Measurements from ENCODE around the gene PTPRK.

PTPRK gene

DNA sequence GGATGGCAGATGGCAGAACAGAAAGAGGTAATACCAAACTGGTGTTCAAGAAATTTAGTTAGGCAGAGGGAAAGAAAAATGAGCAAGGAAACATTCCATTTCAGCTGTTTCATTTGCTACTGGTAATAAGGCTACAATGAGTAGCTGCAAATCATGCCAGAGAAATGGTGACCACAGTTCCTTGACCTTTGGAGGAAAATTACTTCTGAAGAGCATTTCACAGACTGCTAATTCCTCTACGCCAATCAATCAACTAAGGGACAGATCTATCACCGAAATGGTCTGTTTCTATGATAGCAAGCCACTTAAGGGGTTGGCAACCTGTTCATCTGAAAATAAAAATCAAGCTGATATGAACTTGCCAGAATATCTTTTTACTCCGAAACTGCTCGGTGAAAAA, 119.5 kb downstream of the PTPRK start:
- TF ChIP-seq, protein P1, sequence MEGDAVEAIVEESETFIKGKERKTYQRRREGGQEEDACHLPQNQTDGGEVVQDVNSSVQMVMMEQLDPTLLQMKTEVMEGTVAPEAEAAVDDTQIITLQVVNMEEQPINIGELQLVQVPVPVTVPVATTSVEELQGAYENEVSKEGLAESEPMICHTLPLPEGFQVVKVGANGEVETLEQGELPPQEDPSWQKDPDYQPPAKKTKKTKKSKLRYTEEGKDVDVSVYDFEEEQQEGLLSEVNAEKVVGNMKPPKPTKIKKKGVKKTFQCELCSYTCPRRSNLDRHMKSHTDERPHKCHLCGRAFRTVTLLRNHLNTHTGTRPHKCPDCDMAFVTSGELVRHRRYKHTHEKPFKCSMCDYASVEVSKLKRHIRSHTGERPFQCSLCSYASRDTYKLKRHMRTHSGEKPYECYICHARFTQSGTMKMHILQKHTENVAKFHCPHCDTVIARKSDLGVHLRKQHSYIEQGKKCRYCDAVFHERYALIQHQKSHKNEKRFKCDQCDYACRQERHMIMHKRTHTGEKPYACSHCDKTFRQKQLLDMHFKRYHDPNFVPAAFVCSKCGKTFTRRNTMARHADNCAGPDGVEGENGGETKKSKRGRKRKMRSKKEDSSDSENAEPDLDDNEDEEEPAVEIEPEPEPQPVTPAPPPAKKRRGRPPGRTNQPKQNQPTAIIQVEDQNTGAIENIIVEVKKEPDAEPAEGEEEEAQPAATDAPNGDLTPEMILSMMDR (IDR thresholded peaks at IDR 0.05; ENCODE audit: insufficient read depth, missing control alignments), result no peak
- DNase-seq (ENCODE audit: insufficient read length, low spot score) (no peak), FAIRE-seq (no peak)

DNA sequence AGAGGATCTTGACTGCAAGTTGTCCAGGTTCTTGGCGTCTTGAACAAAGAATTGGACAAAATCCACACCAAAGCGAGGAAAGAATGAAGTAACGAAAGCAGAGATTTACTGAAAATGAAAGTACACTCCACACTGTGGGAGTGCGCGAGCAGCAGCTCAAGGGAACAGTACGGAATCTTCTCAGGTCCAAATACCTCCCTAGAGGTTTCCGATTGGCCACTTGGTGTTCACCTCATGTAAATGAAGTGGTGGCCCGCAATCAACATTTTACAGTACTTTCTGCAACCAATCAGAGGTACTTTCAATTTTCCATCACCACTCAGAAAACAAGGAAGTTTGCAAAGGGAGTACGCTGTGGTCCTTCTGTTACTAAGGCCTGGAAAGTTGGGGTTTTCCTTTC, 122.4 kb downstream of the PTPRK start:
- TF ChIP-seq, protein P1 (IDR thresholded peaks at IDR 0.05; ENCODE audit: insufficient read depth, missing control alignments), result no peak
- FAIRE-seq (no peak), DNase-seq (ENCODE audit: insufficient read length, low spot score) (no peak)

DNA sequence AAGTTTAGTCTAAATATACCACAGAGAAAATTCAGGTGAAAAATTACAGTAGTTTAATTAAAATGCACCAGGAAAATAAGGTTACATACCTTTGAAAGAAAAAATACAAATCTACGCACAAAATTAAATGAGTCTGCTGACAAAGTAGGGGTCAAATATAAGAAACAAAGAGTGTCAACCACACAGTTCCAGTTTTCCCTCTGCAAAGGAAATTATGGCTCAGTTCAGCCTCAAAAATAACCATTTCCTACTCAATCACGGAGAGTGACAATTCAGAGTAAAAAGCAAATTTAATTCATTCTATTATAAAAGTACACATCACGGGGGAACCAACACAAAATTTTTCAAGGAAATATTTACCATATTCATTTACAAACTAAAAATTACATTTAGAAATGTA, 124.8 kb downstream of the PTPRK start:
- DNase-seq (ENCODE audit: insufficient read length, low spot score) (no peak), FAIRE-seq (no peak)
- TF ChIP-seq, protein P1 (IDR thresholded peaks at IDR 0.05; ENCODE audit: insufficient read depth, missing control alignments), result no peak

DNA sequence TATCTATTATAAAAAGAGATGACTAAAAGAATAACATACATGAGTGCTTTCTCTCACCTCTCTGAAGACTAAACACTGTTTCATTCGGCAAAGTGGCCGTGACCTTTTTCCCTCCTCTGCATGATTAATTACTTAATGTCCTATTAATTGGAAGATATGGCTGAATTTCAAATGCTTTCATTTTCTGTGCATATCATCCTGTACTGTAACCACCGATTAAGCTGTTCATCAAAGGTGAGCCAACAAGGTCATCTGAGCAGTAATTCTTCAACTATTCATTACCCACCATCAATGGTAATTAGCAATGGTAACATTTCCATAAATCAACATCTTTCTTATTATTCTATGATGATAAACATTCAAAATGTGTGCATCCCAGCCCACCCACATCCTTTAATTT, 125.2 kb downstream of the PTPRK start:
- DNase-seq (ENCODE audit: insufficient read length, low spot score), result no peak
- no peak for FAIRE-seq
- TF ChIP-seq, protein P1 (IDR thresholded peaks at IDR 0.05; ENCODE audit: insufficient read depth, missing control alignments), result no peak

DNA sequence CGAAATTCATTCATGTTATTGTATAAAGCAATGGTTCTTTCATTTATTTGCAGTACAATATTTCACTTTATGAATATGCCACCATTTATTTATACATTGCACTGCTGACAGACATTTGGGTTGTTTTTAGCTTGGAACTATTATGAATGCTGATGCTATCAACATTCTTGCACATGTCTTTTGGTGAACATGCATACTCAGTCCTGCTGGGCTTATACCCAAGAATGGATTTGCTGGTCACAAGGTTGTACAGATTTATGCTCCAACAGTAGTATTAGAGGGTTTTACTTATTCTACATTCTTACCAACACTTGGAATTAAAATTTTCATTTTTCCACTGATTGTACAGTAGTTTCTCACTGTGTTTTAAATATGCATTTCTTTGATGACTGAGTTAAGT, 126.2 kb downstream of the PTPRK start:
- TF ChIP-seq, protein P1 (IDR thresholded peaks at IDR 0.05; ENCODE audit: insufficient read depth, missing control alignments), result no peak
- no peak for DNase-seq (ENCODE audit: insufficient read length, low spot score)
- FAIRE-seq, result peak; percentile 25

DNA sequence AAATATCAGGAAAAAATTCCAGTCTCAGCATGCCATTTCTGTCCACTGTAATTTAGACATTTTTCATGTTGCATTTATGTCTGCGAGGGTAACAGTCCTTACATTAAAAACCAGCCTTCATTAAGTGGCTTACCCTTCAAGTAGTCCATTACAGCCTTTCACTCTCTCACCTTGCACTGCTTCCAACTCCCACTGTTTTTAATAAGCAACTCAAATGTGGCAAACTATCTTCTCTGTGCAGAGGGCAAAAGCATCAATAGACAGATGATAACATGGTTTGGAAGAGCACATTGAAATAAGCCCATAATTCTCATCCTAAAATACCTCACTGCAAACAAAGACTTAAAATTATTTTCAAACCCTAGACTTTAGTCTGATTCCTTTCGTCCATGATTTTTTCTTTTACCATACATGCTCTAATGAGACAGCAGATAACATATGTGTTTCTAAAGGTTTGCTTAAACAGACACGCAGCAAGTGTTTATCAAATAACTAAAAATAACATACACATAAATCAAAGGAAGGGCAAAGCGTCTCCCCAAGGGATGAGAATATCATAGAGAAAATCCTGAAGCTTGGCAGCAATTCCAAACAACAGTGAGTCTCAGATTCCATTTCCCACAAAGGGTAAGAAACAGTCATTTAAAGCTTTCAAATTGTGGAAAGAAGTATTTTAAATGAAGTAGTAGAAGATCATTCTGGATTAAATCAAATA, 130.4 kb downstream of the PTPRK start:
- DNase-seq (ENCODE audit: insufficient read length, low spot score) (no peak), FAIRE-seq (no peak)

DNA sequence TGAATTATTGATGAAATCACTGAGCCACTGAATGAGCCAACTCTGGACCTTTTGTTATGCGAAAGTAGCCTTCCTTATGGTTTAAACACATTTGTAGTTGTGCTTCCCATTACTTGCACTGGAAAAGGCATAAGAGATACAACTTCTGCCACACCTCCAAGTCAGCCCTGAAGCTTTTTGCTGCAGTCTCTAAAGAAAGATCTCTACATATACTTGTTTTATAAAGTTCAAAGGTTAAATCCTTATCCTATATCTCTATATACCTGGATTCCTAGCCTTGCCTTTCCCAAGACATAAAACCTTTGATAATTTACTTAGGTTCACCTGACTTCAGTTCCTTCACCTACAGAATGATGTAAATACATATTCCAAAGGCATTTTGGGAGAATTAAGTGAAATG, 132.0 kb downstream of the PTPRK start:
- TF ChIP-seq, protein P1 (IDR thresholded peaks at IDR 0.05; ENCODE audit: insufficient read depth, missing control alignments), result no peak
- FAIRE-seq (no peak), DNase-seq (ENCODE audit: insufficient read length, low spot score) (no peak)

More for the DNA sequence above, 130.4 kb downstream of the PTPRK start:
- TF ChIP-seq, protein P1 (IDR thresholded peaks at IDR 0.05; ENCODE audit: insufficient read depth, missing control alignments), result no peak
